Testis (tissue), 3 donors: ENCODE results near the gene RELA. TPM values are rescaled to one million over a fixed set of nuclear protein-coding genes. Genes with fewer than 3 reads are reported as not detected.

ENCODE experiments used
- DNase-seq: peaks from one replicate; pipeline ENCODE4 v3.0.0-alpha.2; 2019
- H3K27ac ChIP-seq, 2 donors: fragments of 200-600 bp; sonication (generic); one replicate each; pipeline ENCODE4 v1.5.1; 2019
- H3K27me3 ChIP-seq: fragments of 200-600 bp; sonication (generic); one replicate; pipeline ENCODE4 v1.5.1; 2019
- H3K36me3 ChIP-seq: fragments of 200-600 bp; sonication (generic); one replicate; pipeline ENCODE4 v1.5.1; 2017; ENCODE audit warnings: low read depth; ENCODE audit errors: missing control alignments
- H3K4me1 ChIP-seq: fragments of 200-600 bp; sonication (generic); one replicate; pipeline ENCODE4 v1.5.1; 2019
- H3K4me3 ChIP-seq, 2 donors: fragments of 200-600 bp; sonication (generic); one replicate each; pipeline ENCODE4 v1.5.1; 2017 to 2019
- H3K9me3 ChIP-seq: fragments of 200-600 bp; sonication (generic); one replicate; pipeline ENCODE4 v1.5.1; 2017
- CTCF ChIP-seq, 3 experiments: fragments of 450-650 bp in 2 of 3; fragments of 200-600 bp in 1 of 3; sonication (generic) in 1 of 3; IDR thresholded peaks; one replicate each; pipeline ENCODE4 v1.5.1; 2016 to 2019; ENCODE audit warnings: antibody characterized with exemption in 3 of 3, mild to moderate bottlenecking in 2 of 3, moderate library complexity in 1 of 3
- POLR2A ChIP-seq: fragments of 450-650 bp; IDR thresholded peaks from one replicate; pipeline ENCODE4 v1.6.1; 2017; ENCODE audit warnings: antibody characterized with exemption, mild to moderate bottlenecking, moderate library complexity
- WGBS, 2 donors: methylation state at CpG; one replicate each; pipeline ENCODE4 v1.1.5; 2018; 5-methylcytosine and 5-hydroxymethylcytosine counted together
- intact Hi-C: fragments of 100-400 bp; cut with DNase I; formaldehyde crosslinking; loops from one replicate; pipeline ENCODE4 v1.15.1; 2023; ENCODE audit warnings: low total_unique reads
- polyA plus RNA-seq: library from polyadenylated mRNA; stranded (reverse); fragments of 350-450 nt; fragmentation: Illumina TruSeq; extraction: RNeasy Lipid Tissue Mini Kit (QIAGEN cat#74804); gene quantifications from one replicate; pipeline ENCODE4 v1.2.3, GENCODE V29; 2014; ENCODE audit warnings: low read depth, low replicate concordance; ENCODE audit not compliant: insufficient read depth
- total RNA-seq, 2 donors: library from RNA; depleted of rRNA; stranded (reverse); fragments of >200 nt; gene quantifications; one replicate each; pipeline ENCODE4 v1.2.3, GENCODE V29; 2016

Gene RELA
- total and polyA plus RNA-seq, 3 donors from 2014 or later: 47.5 to 82.0 (median 64.9) TPM

- Histone ChIP-seq H3K4me1 (no peaks in the 10 kb centered on the region), H3K36me3 (no peaks in the 10 kb centered on the region), H3K27ac (no peak overlapping the region), H3K9me3 (no peaks in the 10 kb centered on the region), H3K4me3 (no peak overlapping the region), H3K27me3 (no peaks in the 10 kb centered on the region)
- TF ChIP-seq POLR2A (no peak), CTCF (IDR thresholded peaks at IDR 0.05) (no peak)
- no peak for DNase-seq
- 84 to 89% methylated on average over 8 to 14 of the region's 14 CpGs for WGBS, 2 donors
- intact Hi-C loops: no loop called here
Measured at GRCh38 chr11:65623177-65623576, 39.5 kb downstream of the RELA start.

GRCh38 chr11:65622011-65622410 is 40.7 kb downstream of the RELA start:
- Histone ChIP-seq H3K27me3 (no peaks in the 10 kb centered on the region), H3K36me3 (no peaks in the 10 kb centered on the region), H3K27ac (no peak overlapping the region), H3K4me3 (no peak overlapping the region), H3K4me1 (peaks cover 5% of the 10 kb centered on the region), H3K9me3 (no peaks in the 10 kb centered on the region)
- no peak for DNase-seq
- TF ChIP-seq POLR2A (no peak), CTCF (IDR thresholded peaks at IDR 0.05) (no peak)
- 86 to 89% methylated on average over 11 to 16 of the region's 16 CpGs for WGBS, 2 donors
- intact Hi-C loops: no loop called here

GRCh38 chr11:65621460-65621859 is 41.3 kb downstream of the RELA start:
- Histone ChIP-seq H3K27me3 (no peaks in the 10 kb centered on the region), H3K4me1 (peaks cover 10% of the 10 kb centered on the region), H3K27ac (no peak overlapping the region), H3K4me3 (no peak overlapping the region), H3K36me3 (no peaks in the 10 kb centered on the region), H3K9me3 (no peaks in the 10 kb centered on the region)
- 93% methylated on average over 10 to 14 of the region's 14 CpGs for WGBS, 2 donors
- intact Hi-C loops: no loop called here
- no peak for DNase-seq
- TF ChIP-seq POLR2A: no peak
- no peak for TF ChIP-seq CTCF (IDR thresholded peaks at IDR 0.05)

GRCh38 chr11:65620666-65621065 is 42.0 kb downstream of the RELA start:
- intact Hi-C loops: no loop called here
- H3K36me3 ChIP-seq: no peaks in the 10 kb centered on the region
- no peak overlapping the region for H3K4me3 ChIP-seq
- no peaks in the 10 kb centered on the region for H3K9me3 ChIP-seq
- WGBS, 2 donors: 79% methylated on average over 17 of the region's 19 CpGs; no CpG with 5 or more reads in 1 of the 2 donors
- TF ChIP-seq POLR2A (no peak), CTCF (IDR thresholded peaks at IDR 0.05) (no peak)
- no peaks in the 10 kb centered on the region for H3K27me3 ChIP-seq
- peaks cover 14% of the 10 kb centered on the region for H3K4me1 ChIP-seq
- no peak overlapping the region for H3K27ac ChIP-seq
- no peak for DNase-seq

GRCh38 chr11:65619281-65619928 is 43.3 kb downstream of the RELA start:
- Histone ChIP-seq H3K27ac (no peak overlapping the region), H3K4me1 (peaks cover 14% of the 10 kb centered on the region), H3K4me3 (no peak overlapping the region), H3K36me3 (no peaks in the 10 kb centered on the region), H3K9me3 (no peaks in the 10 kb centered on the region), H3K27me3 (no peaks in the 10 kb centered on the region)
- intact Hi-C loops: no loop called here
- TF ChIP-seq POLR2A (no peak), CTCF (IDR thresholded peaks at IDR 0.05) (no peak)
- WGBS, 2 donors: 94 to 100% methylated on average over 3 to 20 of the region's 29 CpGs
- no peak for DNase-seq
